Parathyroid adenoma (tissue), 2 donors: ENCODE results near the gene ARMC9.
"Not testable (repeated sequence)": the region's sequence is repeated elsewhere in the genome, so short reads cannot be mapped to it uniquely, and the experiment has no call there.

Experiments
- H2AFZ ChIP-seq: fragments of 300-600 bp; sonication (generic); one replicate; pipeline ENCODE4 v1.7.0; 2017; ENCODE audit warnings: antibody characterized with exemption, mild to moderate bottlenecking
- H3K27ac ChIP-seq: fragments of 300-600 bp; sonication (generic); one replicate; pipeline ENCODE4 v1.7.0; 2017
- H3K27me3 ChIP-seq: fragments of 300-600 bp; sonication (generic); one replicate; pipeline ENCODE4 v1.7.0; 2017; ENCODE audit warnings: low read length; ENCODE audit not compliant: control insufficient read depth, insufficient read depth
- H3K36me3 ChIP-seq: fragments of 300-600 bp; sonication (generic); one replicate; pipeline ENCODE4 v1.7.0; 2017; ENCODE audit warnings: low read length; ENCODE audit not compliant: control insufficient read depth, insufficient read depth
- H3K4me1 ChIP-seq: fragments of 300-600 bp; sonication (generic); one replicate; pipeline ENCODE4 v1.7.0; 2017; ENCODE audit warnings: control low read depth
- H3K4me2 ChIP-seq: fragments of 300-600 bp; sonication (generic); one replicate; pipeline ENCODE4 v1.7.0; 2017; ENCODE audit warnings: low read length
- H3K4me3 ChIP-seq: fragments of 300-600 bp; sonication (generic); one replicate; pipeline ENCODE4 v1.7.0; 2017; ENCODE audit warnings: low read depth, low read length
- H3K79me2 ChIP-seq: fragments of 300-600 bp; sonication (generic); one replicate; pipeline ENCODE4 v1.7.0; 2017; ENCODE audit warnings: control low read depth
- H3K9ac ChIP-seq: fragments of 300-600 bp; sonication (generic); one replicate; pipeline ENCODE4 v1.7.0; 2017; ENCODE audit warnings: mild to moderate bottlenecking
- H3K9me3 ChIP-seq: fragments of 300-600 bp; sonication (generic); one replicate; pipeline ENCODE4 v1.7.0; 2017; ENCODE audit warnings: low read length; ENCODE audit not compliant: control insufficient read depth
- TF ChIP-seq, protein P1 (sequence below): fragments of 300-600 bp; sonication (generic); IDR thresholded peaks from one replicate; pipeline ENCODE4 v1.7.0; 2017; ENCODE audit warnings: antibody characterized with exemption, mild to moderate bottlenecking
- donor health status: primary hyperparathyroidism.

ARMC9 gene

DNA sequence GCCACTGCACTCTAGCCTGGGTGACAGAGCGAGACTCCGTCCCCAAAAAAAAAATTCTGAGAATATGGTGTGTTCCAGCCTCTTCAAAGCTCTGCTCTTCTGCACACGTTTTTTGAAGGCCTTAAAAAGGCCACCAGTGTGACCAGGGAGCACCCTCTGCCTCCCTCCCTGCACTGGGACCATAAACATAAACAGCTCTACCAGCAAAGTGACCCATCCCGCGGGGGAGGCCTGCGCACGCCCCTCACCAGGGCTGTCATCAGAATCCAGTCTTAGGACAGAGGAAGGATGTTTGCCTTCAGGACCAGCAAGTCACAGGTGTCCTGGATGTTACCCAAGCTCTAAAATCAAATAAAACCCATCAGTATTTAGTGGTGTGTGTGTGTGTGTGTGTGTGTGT lies 173.9 kb downstream of the ARMC9 start:
- Histone ChIP-seq H3K27ac (no peak overlapping the region), H3K4me2 (no peak overlapping the region), H3K4me1 (no peaks in the 10 kb centered on the region), H3K4me3 (no peak overlapping the region), H3K27me3 (no peaks in the 10 kb centered on the region), H3K9ac (no peak overlapping the region), H2AFZ (no peak overlapping the region), H3K79me2 (no peaks in the 10 kb centered on the region), H3K36me3 (no peaks in the 10 kb centered on the region), H3K9me3 (no peaks in the 10 kb centered on the region)
- TF ChIP-seq, protein P1, sequence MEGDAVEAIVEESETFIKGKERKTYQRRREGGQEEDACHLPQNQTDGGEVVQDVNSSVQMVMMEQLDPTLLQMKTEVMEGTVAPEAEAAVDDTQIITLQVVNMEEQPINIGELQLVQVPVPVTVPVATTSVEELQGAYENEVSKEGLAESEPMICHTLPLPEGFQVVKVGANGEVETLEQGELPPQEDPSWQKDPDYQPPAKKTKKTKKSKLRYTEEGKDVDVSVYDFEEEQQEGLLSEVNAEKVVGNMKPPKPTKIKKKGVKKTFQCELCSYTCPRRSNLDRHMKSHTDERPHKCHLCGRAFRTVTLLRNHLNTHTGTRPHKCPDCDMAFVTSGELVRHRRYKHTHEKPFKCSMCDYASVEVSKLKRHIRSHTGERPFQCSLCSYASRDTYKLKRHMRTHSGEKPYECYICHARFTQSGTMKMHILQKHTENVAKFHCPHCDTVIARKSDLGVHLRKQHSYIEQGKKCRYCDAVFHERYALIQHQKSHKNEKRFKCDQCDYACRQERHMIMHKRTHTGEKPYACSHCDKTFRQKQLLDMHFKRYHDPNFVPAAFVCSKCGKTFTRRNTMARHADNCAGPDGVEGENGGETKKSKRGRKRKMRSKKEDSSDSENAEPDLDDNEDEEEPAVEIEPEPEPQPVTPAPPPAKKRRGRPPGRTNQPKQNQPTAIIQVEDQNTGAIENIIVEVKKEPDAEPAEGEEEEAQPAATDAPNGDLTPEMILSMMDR = no peak

DNA sequence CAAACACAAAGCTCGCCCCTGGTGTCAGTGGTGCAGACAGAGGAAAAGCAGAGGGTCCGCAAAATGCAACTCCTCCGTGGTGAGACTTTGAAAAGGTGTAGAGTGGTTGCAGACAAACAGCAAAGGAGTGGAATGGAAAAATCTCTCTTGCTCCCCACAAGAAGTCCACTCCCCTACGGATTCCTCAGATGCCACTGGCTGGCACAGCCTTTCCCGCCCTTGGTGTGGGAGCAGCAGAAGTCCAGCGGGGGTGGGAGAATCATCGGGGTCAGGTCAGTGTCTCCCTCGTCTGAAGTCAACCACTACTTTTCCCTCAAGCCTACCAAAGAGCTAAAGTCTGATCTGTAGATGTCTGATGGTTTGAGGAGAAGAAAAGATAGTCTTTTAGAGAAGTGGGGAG lies 174.8 kb downstream of the ARMC9 start:
- Histone ChIP-seq H3K9ac (no peak overlapping the region), H3K4me2 (no peak overlapping the region), H3K4me1 (no peaks in the 10 kb centered on the region), H3K9me3 (no peaks in the 10 kb centered on the region), H3K4me3 (no peak overlapping the region), H3K27ac (no peak overlapping the region), H3K27me3 (no peaks in the 10 kb centered on the region), H3K36me3 (no peaks in the 10 kb centered on the region), H3K79me2 (no peaks in the 10 kb centered on the region), H2AFZ (no peak overlapping the region)
- TF ChIP-seq, protein P1 = no peak

DNA sequence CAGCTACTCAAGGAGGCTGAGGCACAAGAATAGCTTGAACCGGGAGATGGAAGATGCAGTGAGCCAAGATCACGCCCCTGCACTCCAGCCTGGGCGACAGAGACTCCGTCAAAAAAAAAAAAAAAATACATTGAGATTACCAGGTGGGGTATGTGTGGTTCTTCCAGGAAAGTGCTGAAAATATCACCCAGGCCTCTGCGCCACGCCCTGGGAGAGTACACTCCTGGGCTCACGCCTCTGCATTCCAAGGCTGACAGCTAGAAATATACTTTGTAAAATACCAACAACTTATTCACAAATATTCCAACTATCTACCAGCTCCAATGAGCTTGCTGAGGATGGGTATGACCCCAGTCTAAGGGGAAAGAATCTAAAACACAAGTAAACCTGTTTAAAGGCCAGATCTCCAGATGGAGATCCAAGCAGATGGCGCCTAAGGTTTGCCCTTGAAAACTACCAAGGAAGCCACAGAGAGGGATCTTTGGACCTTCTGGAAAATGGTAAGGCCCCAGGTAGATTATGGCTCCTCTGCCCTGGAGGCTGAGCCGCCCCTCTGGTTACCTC lies 175.4 kb downstream of the ARMC9 start:
- H3K9me3 ChIP-seq = no peaks in the 10 kb centered on the region
- no peak overlapping the region for H2AFZ ChIP-seq
- no peaks in the 10 kb centered on the region for H3K79me2 ChIP-seq
- H3K4me1 ChIP-seq = no peaks in the 10 kb centered on the region
- H3K36me3 ChIP-seq = no peaks in the 10 kb centered on the region
- no peak overlapping the region for H3K9ac ChIP-seq
- TF ChIP-seq, protein P1 = no peak
- H3K27me3 ChIP-seq = no peaks in the 10 kb centered on the region
- H3K4me3 ChIP-seq = no peak overlapping the region
- no peak overlapping the region for H3K4me2 ChIP-seq
- H3K27ac ChIP-seq = no peak overlapping the region

DNA sequence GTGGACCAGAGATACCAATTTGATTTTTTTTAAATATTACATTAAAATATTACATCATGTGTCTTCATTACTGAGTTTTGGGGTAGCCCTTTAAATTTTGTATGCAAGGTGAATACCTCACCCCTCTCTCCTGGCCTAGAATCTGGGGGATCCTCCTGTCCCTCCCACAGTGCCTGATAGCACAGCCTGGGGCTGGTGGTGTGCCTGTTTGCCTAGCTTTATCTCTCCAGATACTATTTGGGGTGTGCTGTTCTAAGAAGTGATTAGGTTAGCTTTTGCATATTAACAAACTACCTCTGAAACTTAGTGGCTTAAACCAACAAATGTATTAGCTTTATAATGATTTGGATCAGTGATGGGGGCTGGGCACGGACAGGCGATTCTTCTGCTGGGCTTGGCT lies 176.3 kb downstream of the ARMC9 start:
- no peaks in the 10 kb centered on the region for H3K79me2 ChIP-seq
- H3K27ac ChIP-seq = no peak overlapping the region
- H3K4me2 ChIP-seq = no peak overlapping the region
- no peak overlapping the region for H2AFZ ChIP-seq
- TF ChIP-seq, protein P1 = no peak
- no peak overlapping the region for H3K4me3 ChIP-seq
- H3K27me3 ChIP-seq = no peaks in the 10 kb centered on the region
- H3K36me3 ChIP-seq = no peaks in the 10 kb centered on the region
- no peaks in the 10 kb centered on the region for H3K4me1 ChIP-seq
- H3K9me3 ChIP-seq = no peaks in the 10 kb centered on the region
- H3K9ac ChIP-seq = no peak overlapping the region

DNA sequence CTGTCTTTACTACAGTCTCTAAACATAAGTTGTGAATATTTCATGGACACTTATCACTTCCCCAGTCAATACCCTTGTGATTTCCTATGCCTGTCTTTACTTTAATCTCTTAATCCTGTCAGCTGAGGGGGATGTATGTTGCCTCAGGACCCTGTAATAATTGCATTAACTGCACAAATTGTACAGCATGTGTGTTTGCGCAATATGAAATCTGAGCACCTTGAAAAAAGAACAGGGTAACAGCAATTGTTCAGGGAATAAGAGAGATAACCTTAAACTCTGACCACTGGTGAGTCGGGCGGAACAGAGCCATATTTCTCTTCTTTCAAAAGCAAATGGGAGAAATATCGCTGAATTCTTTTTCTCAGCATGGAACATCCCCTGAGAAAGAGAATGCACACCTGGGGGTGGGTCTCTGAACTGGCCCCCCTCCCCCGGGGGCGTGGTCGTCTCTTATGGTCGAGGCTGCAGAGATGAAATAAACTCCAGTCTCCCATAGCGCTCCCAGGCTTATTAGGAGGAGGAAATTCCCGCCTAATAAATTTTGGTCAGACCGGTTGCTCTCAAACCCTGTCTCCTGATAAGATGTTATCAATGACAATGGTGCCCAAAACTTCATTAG lies 177.7 kb downstream of the ARMC9 start:
- H3K36me3 ChIP-seq, H3K9ac ChIP-seq, H3K79me2 ChIP-seq, H3K9me3 ChIP-seq, H3K4me1 ChIP-seq, H3K4me3 ChIP-seq, H2AFZ ChIP-seq, H3K27ac ChIP-seq, H3K4me2 ChIP-seq, H3K27me3 ChIP-seq: not testable (repeated sequence)
